H4 (cell line): Measurements from ENCODE around the gene PIK3R2. TPM values are rescaled to one million over a fixed set of nuclear protein-coding genes. Genes with fewer than 3 reads are reported as not detected.
A peak's percentile ranks its signal among the peaks of the same experiment; 100 is the strongest.
"Not testable (repeated sequence)": the region's sequence is repeated elsewhere in the genome, so short reads cannot be mapped to it uniquely, and the experiment has no call there.

ENCODE experiments used
- DNase-seq: peaks from one replicate; pipeline ENCODE4 v3.0.0-alpha.2; 2015; ENCODE audit warnings: low spot score
- total RNA-seq: library from RNA; depleted of rRNA; stranded (reverse); fragments of >200 nt; shearing (Covaris generic); gene quantifications from 2 replicates; pipeline ENCODE4 v1.2.3, GENCODE V29; 2014; rRNA removed

PIK3R2 gene
- total RNA-seq, 1 experiment from 2014 or later = 9.8 TPM

DNA sequence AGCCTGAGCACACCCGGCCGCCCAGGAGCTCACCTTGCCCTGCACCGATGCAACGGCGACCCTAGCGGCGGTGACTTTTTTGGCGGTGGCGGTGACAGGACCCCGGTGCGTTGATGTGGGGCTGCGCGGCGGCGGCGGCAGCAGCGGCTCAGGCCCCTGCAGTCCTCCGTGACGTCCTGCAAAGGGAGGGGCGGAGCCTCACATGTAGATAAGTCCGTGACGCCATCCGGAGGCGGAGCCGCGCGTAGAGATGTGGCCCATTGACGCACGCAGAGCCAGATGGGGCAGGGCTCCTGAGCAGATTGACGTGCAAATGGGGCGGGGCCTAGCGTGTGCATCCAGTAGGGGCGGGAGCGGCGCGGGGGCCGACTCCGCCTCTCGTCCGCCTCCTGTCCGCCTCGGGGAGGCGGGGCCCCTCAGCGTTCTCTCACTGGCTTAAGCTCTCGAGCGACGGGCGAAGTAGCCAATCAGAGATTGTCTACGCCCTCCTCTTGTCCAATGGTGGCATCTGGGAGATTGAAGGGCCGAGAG lies 51.0 kb downstream of the PIK3R2 start, which contains the start of gene RAB3A:
TSS of gene RAB3A (minus strand) at position 180 of the 531 bp plus-strand sequence. CDS start 1,302 bp downstream, outside the sequence.
- DNase-seq = peak; percentile 100

DNA sequence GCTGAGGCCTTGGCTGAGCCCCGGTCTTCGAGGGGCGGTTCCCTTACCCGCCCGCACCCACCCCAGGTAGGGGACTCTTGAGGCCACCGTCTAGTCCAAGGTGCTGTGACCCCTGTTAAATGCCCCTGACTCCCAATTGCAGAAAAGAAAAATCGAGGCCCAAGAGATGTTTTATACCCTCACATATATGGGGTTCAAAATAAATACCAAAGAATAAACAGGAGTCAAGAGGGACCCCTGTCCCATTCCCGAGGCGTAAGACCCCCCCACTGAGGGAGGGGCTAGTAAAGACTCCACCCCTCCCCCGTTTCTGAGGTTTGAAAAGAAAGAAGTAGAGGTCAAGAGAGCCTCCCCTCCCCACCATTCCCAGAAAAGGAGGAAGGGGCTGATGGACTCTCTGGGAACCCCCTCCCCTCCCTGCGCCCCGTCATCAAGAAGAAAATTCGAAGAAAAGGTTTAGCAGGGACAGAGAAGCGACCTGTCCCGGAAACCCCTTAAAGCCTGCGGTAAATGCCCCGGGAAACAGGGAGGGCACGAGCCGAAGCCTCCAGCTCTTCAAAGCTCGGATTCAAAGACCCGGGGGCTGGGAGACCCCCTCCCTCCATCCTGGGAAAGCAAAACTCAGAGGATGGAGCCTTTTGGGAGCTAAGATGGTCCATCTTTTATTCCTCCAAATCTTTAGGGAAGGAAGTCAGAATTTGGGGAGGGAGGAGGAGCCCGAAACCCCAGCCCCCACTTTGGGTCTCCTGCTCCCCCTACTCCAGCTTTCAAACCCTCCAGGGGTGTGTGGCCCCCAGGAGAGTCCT lies 51.6 kb downstream of the PIK3R2 start:
- no peak for DNase-seq

DNA sequence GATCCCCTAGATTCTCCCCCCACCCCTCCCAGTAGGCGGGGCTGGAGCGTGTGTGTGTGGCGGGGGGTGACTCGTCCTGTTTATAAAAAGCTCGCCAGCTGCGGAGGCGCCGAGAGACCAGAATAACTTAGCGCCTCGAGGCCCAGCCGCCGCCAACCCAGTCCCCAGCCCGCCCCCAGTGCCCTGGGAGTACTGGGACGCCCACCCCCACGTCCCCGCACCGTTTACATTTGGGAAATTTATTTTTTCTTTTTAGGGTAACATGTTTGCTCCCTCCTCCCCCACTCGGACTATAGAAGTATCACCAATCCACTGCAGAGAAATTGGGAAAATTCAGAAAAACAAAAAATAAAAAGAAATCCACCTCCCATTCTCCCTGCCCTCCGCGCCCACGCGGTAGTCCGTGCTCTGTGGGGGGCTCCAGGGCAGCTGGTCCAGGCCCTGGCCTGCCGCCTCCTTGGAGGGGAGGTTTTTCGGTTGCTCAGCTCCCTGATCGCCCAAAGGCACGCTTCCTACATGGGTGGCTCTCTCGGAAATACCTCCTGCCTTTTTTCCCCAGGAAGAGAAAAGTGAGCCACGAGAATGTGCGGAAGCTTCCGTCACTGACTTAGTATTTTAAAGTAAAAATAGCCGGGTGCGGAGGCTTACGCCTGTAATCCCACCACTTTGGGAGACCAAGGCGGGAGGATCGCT lies 52.4 kb downstream of the PIK3R2 start:
- DNase-seq = peak; percentile 76

DNA sequence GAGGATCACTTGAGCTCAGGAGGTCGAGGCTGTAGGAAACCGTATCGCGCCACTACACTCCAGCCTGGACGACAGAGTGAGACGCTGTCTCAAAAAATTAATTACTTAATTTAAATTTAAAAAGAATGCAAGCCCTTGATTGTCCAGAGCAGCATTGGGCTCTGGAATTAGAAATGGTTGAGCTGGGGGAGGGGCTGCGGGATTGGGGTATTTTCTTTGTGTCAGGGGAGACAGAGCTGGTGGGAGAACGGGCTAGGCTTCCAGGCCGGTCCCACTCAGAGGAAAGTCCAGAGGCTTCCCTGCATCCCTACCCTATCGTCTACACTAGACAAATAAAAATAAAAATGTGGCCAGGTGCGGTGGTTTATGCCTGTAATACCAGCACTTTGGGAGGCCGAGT lies 53.1 kb downstream of the PIK3R2 start:
- no peak for DNase-seq

DNA sequence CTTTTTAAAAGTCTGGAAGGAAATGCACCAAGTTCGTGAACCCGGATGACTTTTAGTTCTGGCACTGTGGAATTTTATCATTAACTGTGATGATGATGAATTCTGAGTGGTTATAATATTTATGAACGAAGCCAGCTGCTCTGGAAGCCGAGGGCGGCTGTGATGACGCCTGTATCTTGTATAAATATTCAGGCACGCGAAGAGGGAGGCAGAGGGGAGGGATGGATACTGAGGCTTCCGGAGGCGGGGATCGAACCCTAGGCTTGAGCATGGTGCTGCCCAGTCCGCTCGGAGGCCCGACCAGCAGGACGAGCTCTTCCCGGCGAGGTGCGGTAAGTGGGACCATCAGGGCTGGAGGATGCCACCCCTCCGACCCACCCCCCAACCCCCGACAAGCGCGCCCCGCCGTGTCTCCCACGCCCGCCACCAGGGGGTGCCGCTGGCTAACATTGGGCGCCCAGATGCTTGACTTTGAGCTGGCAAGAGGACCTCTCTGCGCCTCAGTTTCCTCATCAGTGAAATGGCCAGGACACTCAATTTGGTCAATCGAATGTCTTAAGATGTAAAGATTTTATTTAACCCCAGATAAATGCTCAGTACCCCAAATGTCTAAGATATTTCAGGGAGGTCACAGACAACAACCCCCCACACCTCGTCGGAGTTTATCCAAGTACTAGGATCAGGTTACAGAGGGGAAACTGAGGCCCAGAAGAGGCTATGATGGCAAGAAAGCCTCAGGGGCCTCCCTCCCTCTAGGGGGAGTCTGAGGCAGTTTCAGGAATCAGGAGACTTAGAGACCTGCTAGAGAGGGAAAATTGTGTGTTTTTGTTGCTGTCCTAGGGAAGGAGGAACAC lies 55.4 kb downstream of the PIK3R2 start:
- peak; percentile 70 for DNase-seq

DNA sequence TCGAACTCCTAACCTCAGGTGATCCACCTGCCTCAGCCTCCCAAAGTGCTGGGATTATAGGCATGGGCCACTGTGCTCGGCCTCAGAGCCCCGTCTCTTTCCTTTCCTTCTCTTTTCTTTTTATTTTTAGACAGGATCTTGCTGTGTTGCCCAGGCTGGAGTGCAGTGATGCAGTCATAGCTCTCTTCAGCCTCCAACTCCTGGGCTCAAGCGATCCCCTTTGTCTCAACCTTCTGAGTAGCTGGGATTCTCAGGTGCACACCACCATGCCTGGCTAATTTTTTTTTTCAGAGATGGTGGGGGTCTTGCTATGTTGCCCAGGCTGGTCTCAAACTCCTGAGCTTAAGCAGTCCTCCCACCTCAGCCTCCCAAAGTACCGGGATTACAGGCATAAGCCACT lies 56.9 kb downstream of the PIK3R2 start:
- DNase-seq = not testable (repeated sequence)

DNA sequence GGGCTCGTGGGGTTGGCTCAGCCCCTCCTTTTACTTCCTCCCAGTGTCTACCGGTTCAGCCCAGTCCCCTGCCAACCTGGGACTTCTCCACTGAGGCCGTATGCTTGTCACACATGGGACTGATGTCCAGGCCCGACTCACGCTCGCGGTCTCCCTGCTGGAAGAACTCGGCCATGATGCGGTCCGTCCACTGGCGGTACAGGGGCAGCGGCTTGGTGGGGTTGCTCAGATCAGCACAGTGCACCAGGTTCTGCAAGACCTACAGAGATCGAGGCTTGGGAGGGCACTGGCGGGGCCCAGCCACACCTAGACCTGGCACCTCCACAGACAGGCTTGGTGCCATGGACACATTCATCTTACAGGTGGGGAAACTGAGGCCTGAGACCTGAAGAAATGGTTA lies 58.7 kb downstream of the PIK3R2 start:
- DNase-seq = no peak

DNA sequence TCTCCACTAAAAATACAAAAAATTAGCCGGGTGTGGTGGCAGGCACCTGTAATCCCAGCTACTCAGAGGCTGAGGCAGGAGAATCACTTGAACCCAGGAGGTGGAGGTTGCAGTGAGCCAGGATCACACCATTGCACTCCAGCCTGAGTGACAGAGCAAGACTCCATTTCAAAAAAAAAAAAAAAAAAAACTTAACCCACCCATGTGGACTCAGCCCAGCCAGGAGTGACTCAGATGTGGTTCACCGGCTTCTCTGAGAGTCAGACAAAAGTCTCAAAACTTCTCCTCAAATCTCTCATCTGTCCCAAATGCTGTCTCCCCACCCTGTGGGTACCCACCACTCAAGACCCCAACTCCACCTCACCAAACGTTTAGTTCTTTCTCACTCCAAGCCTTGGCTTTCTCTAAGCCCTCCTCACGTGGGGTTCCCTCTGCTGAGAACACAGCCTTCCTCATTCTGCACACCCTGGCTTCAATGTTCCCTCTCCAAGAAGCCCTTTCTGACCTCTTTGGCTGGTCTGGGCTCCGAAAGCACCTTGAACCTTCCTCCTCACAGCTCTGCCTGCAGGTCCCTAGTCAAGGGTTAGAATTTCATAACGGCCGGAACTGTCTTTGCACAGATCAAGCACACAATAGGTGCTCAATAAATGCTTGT lies 61.9 kb downstream of the PIK3R2 start:
- DNase-seq = no peak

DNA sequence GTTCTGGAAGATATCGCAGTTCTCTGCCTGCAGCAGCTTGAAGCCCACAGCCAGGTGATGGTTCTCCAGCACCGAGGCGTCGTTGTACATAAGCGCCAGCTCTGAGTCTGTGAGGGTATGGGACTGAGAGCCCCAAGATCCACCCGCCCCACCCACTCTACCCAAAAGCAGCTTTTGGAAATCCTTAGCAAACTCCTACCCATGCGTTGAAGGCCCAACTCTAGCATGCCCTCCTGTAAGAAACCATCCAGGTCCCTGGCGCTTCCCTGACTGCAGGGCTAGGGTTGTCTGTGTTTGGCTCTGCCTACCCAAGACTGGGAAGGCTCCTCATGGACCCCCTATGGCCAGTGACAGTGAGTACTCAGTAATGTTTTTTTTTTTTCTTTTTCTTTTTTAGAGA lies 63.8 kb downstream of the PIK3R2 start:
- DNase-seq = no peak

DNA sequence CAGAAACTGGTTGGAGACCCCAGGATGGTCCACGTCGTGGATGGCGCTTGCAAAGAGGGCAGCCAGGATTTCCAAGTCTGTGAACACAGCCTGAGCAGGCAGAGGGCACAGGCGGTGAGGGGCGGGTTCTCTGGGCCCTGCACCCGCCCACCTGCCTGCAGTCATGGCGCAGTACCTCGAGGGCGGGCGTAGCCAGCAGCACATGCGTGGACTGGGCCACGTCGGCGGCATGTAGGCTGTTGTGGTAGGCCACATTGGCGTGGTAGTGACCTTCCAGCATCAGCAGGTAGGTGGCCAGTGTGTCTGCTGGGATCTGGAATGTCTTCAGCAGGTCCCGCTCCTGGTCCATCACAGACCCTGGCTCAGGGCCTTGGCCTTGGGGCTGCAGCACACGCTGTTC lies 65.2 kb downstream of the PIK3R2 start:
- no peak for DNase-seq

DNA sequence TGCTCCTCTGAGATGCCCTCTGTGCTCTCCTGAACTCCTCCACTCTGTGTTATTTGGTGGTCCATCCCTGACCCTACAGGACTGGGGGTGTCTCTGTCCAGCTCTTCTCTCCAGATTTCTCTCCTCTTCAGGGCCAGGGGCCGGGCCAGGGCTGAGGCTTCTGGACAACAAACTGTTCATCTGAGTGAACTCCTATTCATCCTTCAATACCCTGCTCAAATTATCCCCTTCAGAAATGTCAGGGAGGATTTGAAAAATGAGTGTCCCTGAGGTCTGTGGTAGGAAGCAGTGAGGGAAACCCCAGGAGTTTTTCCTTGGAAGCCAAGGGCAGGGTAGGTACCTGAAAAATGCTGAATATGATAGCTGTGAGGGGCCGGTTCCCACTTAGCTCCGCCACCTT lies 65.6 kb downstream of the PIK3R2 start:
- no peak for DNase-seq

Other genes starting within 250 kb of the PIK3R2 start
- 30.4 and 36.6 TPM in 2 replicates for gene CCDC124, start 220.1 kb upstream of the PIK3R2 start, total RNA-seq
- 0.49 and 1.7 TPM in 2 replicates for gene KCNN1, start 186.1 kb upstream of the PIK3R2 start, total RNA-seq
- gene ARRDC2, start 145.0 kb upstream of the PIK3R2 start, total RNA-seq = 8.7 and 9.3 TPM in 2 replicates
- 2.4 TPM in 2 replicates for gene IL12RB1, start 66.2 kb upstream of the PIK3R2 start, total RNA-seq
- 2.4 and 3.1 TPM in 2 replicates for gene MAST3, start 55.4 kb upstream of the PIK3R2 start, total RNA-seq
- gene IFI30, start 20.6 kb downstream of the PIK3R2 start, total RNA-seq = 156 and 172 TPM in 2 replicates
- 17.7 and 30.9 TPM in 2 replicates for gene MPV17L2, start 40.1 kb downstream of the PIK3R2 start, total RNA-seq
- gene RAB3A, start 50.9 kb downstream of the PIK3R2 start, total RNA-seq = 0.41 and 2.2 TPM in 2 replicates
- 0.06 TPM in 1 of 2 replicates, not detected in the other for gene PDE4C, start 73.3 kb downstream of the PIK3R2 start, total RNA-seq
- 0.62 and 1.0 TPM in 2 replicates for gene IQCN, start 121.3 kb downstream of the PIK3R2 start, total RNA-seq
- 29.1 and 86.4 TPM in 2 replicates for gene JUND, start 128.5 kb downstream of the PIK3R2 start, total RNA-seq
- gene LSM4, start 169.9 kb downstream of the PIK3R2 start, total RNA-seq = 349 and 397 TPM in 2 replicates
- 2.9 and 12.1 TPM in 2 replicates for gene PGPEP1, start 187.4 kb downstream of the PIK3R2 start, total RNA-seq
- 376 and 378 TPM in 2 replicates for gene GDF15, start 233.0 kb downstream of the PIK3R2 start, total RNA-seq
- 0.06 and 0.35 TPM in 2 replicates for gene LRRC25, start 244.5 kb downstream of the PIK3R2 start, total RNA-seq